NCI-H1930 (cell line): ENCODE results near the gene MUC20.
"Not testable (repeated sequence)": the region's sequence is repeated elsewhere in the genome, so short reads cannot be mapped to it uniquely, and the experiment has no call there.

Source experiments
- DNase-seq, 2 experiments: peaks; one replicate each; lab custom pipeline; 2025; lab: John Stamatoyannopoulos, UW

The MUC20 gene

DNA sequence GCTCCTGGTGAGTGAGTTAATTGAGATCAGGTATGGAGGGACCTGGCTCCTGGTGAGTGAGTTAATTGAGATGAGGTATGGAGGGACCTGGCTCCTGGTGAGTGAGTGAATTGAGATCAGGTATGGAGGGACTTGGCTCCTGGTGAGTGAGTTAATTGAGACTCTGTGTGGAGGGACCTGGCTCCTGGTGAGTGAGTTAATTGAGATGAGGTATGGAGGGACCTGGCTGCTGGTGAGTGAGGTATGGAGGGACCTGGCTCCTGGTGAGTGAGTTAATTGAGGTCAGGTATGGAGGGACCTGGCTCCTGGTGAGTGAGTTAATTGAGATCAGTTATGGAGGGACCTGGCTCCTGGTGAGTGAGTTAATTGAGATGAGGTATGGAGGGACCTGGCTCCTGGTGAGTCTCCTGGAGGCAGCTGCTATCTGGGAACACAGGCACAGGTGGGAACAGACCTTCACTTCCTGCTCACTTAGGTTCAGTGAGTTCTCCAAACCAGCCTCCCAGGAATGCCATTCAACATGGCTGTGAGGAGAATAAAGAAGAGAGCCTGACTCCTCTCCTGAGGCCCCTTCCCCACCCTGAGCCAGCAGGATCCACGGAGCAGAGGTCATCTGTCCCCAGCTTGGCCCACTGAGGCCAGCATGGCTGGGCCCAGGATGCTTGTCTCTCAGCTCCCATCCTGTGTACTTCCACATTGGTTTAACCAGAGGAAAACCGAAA, 9.5 kb upstream of the MUC20 start:
- DNase-seq, result not testable (repeated sequence)

DNA sequence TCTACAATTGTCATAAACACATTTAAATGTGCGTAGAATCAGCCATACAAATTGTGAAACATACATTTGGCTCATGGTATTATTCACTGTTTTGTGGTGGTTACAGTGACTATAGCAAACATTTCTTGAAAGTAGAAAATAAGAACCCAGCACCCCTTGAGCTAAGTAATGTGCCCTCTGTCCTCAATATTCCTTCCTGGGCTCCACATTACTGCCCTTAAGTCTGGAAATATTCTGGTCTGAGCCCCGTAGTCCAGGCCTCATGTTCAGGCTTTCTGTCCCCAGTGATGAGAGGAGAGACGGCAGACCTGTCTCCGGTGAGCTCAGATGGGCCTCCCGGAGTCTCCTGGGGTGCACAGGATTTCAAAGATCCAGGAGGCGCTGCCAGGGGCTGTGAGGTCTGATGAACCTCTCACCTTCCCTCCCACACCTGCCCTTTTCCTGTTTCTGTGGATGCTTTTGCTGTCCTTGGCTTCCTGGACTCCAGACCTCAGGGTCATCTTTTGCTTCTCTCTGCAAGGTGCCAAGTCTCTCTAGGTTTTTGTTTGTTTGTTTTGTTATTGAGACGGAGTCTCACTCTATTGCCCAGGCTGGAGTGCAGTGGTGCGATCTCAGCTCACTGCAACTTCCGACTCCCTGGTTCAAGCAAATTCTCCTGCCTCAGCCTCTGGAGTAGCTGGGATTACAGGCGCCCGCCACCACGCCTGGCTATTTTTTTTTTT, 8.8 kb upstream of the MUC20 start:
- no peak for DNase-seq

DNA sequence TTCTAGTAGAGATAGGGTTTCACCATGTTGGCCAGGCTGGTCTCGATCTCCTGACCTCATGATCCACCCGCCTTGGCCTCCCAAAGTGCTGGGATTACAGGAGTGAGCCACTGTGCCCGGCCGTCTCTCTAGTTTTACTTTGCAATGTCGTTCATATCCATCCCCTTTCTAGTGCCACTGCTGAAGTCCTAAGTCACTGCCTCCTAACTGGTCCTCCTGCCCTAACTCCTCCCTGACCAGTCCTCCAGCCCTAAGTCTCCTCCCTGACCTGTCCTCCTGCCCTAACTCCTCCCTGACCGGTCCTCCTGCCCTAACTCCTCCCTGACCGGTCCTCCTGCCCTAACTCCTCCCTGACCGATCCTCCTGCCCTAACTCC, 8.3 kb upstream of the MUC20 start:
- not testable (repeated sequence) for DNase-seq

DNA sequence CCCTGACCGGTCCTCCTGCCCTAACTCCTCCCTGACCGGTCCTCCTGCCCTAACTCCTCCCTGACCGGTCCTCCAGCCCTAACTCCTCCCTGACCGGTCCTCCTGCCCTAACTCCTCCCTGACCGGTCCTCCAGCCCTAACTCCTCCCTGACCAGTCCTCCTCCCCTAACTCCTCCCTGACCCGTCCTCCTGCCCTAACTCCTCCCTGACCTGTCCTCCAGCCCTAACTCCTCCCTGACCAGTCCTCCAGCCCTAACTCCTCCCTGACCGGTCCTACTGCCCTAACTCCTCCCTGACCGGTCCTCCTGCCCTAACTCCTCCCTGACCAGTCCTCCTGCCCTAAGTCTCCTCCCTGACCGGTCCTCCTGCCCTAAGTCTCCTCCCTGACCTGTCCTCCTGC, 7.6 kb upstream of the MUC20 start:
- not testable (repeated sequence) for DNase-seq

DNA sequence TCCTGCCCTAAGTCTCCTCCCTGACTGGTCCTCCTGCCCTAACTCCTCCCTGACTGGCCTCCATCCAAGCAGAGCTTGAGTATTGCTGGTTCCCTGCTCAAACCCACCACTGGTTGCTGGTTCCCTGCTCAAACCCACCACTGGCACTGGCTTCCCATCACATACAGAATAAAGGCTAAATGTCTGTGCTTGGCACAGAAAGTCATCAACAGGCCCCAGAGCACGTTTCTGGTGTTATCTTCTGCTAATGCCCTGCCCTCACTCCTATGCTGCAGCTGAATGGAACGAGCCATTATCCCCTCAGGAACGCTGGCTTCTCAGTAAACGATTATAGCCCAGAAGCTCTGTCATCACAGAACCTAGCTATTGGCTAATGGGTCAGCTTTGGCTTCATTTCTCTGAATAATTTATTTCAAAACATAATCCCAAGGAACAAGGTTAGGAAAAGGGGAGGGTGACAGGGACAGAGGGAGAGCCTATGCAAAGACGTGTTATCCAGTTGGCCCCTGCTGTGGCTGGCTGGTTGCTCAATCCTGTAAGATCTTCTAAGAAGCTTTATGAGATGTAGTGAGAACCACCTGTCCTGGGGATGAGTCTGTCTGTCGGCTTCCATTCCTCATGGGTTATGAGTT, 6.3 kb upstream of the MUC20 start:
- no peak for DNase-seq

DNA sequence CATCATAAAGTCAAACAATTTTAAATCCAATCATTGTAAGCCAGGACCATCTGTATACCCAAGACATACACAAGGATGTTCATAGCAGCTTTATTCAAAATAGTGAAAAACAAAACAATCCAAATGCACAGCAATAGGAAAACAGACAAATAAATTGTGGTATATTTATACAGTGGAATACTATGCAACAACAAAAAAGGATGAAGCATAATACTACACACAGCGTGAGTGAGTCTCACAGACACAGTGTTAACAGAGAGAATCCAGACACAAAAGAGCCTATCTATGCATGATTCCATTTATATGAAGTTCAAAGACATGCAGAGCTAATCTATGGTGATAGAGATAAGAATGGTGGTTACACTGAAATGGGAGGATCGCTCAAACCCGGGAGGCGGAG, 5.6 kb upstream of the MUC20 start:
- DNase-seq, result no peak

DNA sequence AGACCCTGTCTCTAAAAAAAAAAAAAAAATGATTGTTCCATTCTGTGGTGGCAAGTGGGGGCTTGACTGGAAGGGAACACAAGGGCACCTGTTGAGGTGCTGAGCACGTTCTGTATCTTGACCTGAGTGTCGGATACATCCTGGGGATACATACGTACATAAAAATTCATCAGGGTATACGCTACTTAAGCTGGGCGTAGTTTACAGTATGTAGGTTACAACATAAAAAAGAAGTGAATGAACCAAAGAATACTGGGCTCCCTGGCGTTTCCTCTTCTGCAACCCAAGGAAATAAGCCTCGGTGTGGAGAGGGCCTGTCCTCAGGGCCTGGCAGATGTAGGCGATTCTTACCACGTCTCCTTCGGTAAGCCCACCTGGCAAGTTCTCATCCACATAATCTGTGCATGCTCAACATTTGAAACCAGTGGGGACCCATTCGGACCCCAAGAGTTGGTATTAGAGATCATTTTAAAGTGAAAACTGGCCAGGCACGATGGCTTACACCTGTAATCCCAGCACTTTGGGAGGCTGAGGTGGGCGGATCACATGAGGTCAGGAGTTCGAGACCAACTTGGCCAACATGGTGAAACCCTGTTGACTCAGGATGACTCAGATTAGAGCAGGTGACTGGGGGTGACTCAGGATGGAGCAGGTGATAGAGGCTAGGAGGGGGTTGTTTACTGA, 5.1 kb upstream of the MUC20 start:
- DNase-seq, result no peak

DNA sequence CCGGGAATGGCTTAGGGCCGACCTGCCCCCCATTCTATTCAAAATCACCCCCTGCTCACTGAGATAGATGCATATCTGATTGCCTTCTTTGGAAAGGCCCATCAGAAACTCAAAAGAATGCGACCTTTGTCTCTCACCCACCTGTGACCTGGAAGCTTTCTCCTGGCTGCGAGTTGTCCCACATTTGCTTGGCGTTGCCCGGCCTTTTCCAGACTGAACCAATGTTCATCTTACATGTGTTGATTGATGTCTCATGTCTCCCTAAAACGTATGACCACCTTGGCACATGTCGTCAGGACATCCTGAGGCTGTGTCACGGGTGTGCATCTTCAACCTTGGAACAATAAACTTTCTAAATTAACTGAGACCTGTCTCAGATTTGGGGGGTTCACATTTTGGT, 3.4 kb upstream of the MUC20 start:
- no peak for DNase-seq

DNA sequence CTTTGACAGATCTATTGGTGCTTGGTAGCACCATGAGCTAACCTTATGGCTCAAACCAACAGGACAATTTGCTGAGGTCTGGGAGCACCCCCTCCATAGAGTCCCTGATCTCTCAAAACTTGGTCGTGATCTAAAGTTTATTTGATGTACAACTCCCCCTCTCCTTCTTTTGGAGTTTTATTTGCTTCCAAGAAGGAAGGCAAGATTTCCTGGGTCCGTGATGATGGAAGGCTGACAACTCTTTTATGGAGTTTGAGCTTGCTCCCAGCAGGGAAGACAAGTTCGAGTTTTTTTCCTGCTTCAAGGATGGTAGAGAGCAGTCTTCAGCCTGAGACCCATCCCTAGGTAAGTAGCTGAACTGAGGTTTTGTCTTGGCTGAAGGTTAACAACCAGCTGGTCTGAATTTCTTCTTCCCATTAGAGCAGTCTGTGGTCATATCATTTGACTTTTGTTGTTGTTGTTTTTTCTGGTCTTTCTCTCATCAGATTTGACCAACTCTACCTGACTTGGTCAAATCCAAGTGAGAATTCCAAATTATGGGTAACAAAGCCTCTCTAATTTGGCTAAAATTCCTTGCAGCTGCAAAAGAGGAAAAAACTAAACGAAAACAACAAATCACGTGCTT, 2.8 kb upstream of the MUC20 start:
- DNase-seq, result no peak

DNA sequence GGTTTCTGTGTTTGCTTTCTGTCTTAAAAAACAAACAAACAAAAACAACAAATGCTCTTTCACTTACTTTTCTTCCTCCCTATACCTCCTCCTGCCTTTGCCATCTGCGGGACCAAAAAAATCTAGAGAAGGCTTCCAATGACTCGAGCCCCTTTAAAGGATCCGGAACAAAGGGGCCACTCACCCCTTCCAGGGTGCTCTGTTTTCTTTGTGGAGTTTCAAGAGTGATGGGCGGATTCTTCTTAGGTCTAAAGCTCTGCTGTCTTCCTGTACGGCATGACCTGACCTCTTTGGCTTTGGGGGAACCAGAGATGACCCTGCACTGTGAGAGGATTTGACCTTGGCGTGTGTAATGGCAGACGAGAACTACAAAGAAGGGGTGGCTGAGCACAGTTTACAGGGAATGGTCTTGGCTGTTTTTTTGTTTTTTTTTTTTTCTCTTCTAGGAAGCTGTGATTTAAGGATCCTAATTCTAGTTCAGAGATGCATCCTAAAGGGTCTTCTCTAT, 2.2 kb upstream of the MUC20 start:
- DNase-seq, result no peak

DNA sequence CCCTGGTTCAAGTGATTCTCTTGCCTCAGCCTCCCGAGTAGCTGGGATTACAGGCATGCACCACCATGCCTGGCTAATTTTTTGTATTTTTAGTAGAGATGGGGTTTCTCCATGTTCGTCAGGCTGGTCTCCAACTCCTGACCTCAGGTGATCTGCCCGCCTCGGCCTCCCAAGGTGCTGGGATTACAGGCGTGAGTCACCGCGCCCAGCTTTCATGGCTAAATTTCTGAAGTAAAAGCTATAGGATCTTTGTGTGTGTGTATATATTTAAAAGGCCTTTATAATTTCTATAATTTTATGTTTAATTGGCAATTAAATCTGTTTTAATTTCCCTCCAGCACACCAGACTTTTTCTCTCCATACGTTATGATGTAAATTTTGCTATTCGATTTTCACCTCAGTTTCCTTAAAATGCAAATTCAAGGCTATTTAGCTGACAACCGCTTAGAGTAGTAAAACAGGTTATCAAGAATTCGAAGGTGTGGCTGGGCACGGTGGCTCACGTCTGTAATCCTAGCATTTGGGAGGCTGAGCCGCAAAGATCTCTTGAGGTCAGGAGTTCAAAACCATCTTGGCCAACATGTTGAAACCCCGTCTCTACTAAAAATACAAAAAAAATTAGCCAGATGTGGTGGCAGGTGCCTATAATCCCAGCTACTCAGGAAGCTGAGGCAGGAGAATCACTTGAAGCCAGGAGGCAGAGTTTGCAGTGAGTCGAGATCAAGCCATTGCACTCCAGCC, 1.1 kb upstream of the MUC20 start:
- not testable (repeated sequence) for DNase-seq

DNA sequence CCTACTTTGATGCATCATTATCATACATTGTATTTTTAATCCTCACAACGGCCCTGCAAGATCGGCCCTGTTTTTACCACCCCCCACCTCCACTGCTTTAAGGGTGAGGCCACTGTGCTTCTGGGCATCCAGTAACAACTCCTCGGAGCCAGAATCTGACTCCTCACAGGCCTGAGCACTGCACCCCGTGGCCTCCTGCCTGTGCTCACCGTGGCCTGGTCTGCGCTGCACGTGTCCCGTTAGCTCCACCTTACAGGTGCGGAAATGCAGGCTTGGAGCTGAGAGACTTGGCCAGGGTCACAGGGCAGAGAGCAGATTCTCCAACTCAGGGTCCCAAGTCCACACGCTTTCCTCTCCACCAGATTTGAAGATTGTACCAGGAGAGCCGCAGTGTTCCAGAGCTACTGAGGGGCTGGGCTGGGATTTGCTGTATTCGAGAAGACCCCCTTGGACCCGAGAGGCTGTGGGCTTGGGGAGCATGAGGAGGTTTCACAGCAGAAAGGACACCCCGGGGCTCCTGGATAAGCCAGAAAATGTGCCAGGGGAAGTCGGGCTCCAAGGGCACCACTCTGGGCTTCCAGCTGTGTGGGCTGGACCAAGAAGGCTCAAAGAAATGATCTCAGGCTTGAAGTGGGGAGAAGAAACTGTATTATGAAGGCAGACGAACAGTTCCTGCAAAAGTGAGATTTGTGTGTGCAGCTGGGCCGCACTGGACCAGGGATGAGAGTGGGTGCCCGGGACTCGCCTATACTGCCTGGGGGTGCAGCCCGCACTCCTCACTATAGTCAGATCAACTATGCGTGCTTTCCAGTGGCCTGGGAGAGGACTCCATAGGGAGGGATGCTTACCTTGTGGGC, 1.6 kb downstream of the MUC20 start:
- not testable (repeated sequence) for DNase-seq

DNA sequence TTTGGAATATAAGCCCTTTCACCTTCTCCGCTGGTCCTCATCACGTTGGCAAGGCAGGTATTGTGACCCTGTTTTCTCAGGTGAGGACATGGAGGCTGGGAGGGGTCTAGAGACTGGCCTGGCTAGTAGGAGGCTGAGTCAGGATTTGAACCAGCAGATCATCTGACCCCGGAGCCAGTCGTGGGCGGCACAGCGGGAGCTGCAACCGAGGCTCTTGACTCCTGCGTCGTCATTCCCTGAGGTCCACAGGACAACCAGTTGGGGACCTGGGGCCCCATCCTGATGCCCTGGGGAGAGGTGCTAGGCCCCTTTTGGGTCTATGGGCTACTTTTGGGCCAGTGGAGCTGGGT, 2.2 kb downstream of the MUC20 start:
- not testable (repeated sequence) for DNase-seq

DNA sequence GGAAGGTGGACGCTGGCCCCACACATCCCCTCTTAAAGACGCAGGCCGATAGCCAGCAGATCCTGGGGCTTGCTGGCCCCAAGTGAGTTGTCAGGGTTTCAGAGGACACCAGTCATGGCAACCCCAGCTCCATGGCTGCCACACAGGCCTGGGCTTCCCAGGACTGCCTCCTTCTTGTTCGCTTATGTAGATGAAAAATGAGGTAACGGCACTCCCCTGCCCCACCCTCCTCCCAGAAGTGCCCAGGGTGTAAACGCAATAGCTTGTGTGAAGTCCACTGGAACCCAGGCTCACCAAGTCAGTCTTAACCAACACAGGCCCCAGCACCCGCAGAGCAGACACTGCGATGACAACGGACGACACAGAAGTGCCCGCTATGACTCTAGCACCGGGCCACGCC, 3.6 kb downstream of the MUC20 start:
- DNase-seq, result not testable (repeated sequence)

DNA sequence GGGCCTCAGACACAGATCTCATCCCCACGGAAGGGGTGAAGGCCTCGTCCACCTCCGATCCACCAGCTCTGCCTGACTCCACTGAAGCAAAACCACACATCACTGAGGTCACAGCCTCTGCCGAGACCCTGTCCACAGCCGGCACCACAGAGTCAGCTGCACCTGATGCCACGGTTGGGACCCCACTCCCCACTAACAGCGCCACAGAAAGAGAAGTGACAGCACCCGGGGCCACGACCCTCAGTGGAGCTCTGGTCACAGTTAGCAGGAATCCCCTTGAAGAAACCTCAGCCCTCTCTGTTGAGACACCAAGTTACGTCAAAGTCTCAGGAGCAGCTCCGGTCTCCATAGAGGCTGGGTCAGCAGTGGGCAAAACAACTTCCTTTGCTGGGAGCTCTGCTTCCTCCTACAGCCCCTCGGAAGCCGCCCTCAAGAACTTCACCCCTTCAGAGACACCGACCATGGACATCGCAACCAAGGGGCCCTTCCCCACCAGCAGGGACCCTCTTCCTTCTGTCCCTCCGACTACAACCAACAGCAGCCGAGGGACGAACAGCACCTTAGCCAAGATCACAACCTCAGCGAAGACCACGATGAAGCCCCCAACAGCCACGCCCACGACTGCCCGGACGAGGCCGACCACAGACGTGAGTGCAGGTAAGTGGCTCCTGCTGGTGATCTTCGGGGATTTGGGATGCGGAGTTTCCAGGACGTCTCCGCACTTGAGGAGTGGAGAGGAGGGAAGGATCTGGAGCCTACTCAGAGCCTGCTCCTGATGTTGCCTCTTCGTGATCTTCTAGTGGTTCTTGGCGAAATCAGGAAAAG, 5.3 kb downstream of the MUC20 start:
- not testable (repeated sequence) for DNase-seq

DNA sequence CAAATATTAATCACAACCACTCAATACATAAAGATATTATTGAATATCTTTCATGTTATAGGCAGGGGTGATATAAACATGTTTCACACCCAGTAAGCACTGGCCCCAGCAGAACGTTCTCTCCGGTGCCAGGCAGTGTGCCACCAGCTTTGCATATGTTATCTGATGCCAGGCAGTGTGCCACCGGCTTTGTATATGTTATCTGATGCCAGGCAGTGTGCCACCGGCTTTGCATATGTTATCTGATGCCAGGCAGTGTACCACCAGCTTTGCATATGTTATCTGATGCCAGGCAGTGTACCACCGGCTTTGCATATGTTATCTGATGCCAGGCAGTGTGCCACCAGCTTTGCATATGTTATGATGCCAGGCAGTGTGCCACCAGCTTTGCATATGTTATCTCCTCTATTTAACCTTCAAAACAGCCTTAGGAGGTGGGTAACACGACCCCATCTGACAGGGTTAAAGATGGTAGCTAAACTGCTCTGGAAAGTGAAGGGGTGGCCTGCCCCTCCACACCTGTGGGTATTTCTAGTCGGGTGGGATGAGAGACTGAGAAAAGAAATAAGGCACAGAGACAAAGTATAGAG, 6.9 kb downstream of the MUC20 start:
- DNase-seq, result no peak

DNA sequence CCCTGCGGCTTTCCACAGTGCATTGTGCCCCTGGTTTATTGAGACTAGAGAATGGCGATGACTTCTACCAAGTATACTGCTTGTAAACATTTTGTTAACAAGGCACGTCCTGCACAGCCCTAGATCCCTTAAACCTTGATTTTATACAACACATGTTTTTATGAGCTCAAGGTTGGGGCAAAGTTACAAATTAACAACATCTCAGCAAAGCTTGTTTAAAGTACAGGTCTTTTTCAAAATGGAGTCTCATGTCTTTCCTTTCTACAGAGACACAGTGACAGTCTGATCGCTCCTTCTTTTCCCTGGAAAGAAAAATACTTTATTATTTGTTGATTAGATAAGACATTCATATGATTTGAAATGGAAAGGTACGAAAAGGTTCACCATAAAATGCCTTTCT, 8.0 kb downstream of the MUC20 start:
- not testable (repeated sequence) for DNase-seq

DNA sequence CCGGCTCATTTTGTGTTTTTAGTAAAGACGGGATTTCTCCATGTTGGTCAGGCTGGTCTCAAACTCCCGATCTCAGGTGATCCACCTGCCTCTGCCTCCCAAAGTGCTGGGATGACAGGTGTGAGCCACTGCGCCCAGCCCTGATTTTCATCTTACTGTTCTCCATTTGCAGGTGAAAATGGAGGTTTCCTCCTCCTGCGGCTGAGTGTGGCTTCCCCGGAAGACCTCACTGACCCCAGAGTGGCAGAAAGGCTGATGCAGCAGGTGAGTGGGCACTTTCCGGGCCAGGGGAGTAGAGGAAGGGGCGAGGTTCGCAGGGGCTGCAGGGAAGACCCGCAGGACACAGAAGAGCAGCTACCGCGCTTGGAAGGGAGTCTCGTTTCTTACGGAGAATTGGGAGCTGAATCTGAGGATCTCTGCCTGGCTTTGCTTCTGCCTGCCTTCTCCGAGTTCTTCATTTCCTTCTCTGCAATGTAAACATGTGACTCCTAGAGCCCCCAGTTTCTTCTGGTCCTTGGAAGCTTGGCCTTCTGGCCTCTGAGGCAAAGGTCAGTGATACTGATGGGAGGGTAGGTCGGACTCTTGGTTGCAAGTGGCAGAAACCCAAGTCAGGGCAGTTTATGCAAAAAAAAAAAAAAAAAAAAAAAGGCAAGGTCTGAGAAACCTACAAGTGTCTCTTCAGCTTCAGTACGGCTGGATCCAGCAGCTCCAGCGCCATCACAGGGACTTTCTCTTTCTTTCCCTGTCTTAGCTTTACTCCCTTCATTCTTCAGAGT, 8.9 kb downstream of the MUC20 start:
- DNase-seq, result no peak
